Rectal smooth muscle tissue (tissue), 1 donor: ENCODE data around the gene RAB3C.

Source experiments
- H3K27ac ChIP-seq: one replicate; pipeline ENCODE4 v1.7.0; 2013; ENCODE audit warnings: low read depth, low read length, inconsistent platforms
- H3K27me3 ChIP-seq: one replicate; pipeline ENCODE4 v1.7.0; 2013; ENCODE audit warnings: low read length; ENCODE audit not compliant: control insufficient read depth, insufficient read depth
- H3K36me3 ChIP-seq: one replicate; pipeline ENCODE4 v1.7.0; 2013; ENCODE audit warnings: low read length; ENCODE audit not compliant: control insufficient read depth, insufficient read depth
- H3K4me1 ChIP-seq: one replicate; pipeline ENCODE4 v1.7.0; 2013; ENCODE audit warnings: low read length; ENCODE audit not compliant: control insufficient read depth, insufficient read depth
- H3K4me3 ChIP-seq: one replicate; pipeline ENCODE4 v1.7.0; 2013; ENCODE audit warnings: low read length
- H3K9ac ChIP-seq: one replicate; pipeline ENCODE4 v1.7.0; 2013; ENCODE audit warnings: low read length

The RAB3C gene

GRCh38 chr5:58797021-58797420 lies 214.1 kb downstream of the RAB3C start:
- Histone ChIP-seq H3K27me3 (no peaks in the 10 kb centered on the region), H3K4me3 (no peak overlapping the region), H3K36me3 (no peaks in the 10 kb centered on the region), H3K27ac (no peak overlapping the region), H3K9ac (no peak overlapping the region), H3K4me1 (no peaks in the 10 kb centered on the region)

- Histone ChIP-seq H3K4me1 (no peaks in the 10 kb centered on the region), H3K4me3 (no peak overlapping the region), H3K27ac (no peak overlapping the region), H3K9ac (no peak overlapping the region), H3K36me3 (no peaks in the 10 kb centered on the region), H3K27me3 (no peaks in the 10 kb centered on the region)
Observed at GRCh38 chr5:58800356-58800755, 217.5 kb downstream of the RAB3C start.

GRCh38 chr5:58800861-58801540 lies 218.1 kb downstream of the RAB3C start:
- Histone ChIP-seq H3K9ac (no peak overlapping the region), H3K27me3 (no peaks in the 10 kb centered on the region), H3K36me3 (no peaks in the 10 kb centered on the region), H3K27ac (no peak overlapping the region), H3K4me1 (no peaks in the 10 kb centered on the region), H3K4me3 (no peak overlapping the region)

GRCh38 chr5:58803056-58803455 lies 220.2 kb downstream of the RAB3C start:
- H3K4me1 ChIP-seq = no peaks in the 10 kb centered on the region
- H3K9ac ChIP-seq = no peak overlapping the region
- no peaks in the 10 kb centered on the region for H3K36me3 ChIP-seq
- H3K4me3 ChIP-seq = no peak overlapping the region
- no peak overlapping the region for H3K27ac ChIP-seq
- H3K27me3 ChIP-seq = no peaks in the 10 kb centered on the region

GRCh38 chr5:58804291-58804690 lies 221.4 kb downstream of the RAB3C start:
- no peak overlapping the region for H3K27ac ChIP-seq
- no peaks in the 10 kb centered on the region for H3K4me1 ChIP-seq
- no peaks in the 10 kb centered on the region for H3K27me3 ChIP-seq
- H3K9ac ChIP-seq = no peak overlapping the region
- no peak overlapping the region for H3K4me3 ChIP-seq
- H3K36me3 ChIP-seq = no peaks in the 10 kb centered on the region

GRCh38 chr5:58810086-58810485 lies 227.2 kb downstream of the RAB3C start:
- H3K4me3 ChIP-seq = no peak overlapping the region
- no peaks in the 10 kb centered on the region for H3K27me3 ChIP-seq
- H3K27ac ChIP-seq = no peak overlapping the region
- no peaks in the 10 kb centered on the region for H3K4me1 ChIP-seq
- no peak overlapping the region for H3K9ac ChIP-seq
- no peaks in the 10 kb centered on the region for H3K36me3 ChIP-seq

- Histone ChIP-seq H3K9ac (no peak overlapping the region), H3K27ac (no peak overlapping the region), H3K4me3 (no peak overlapping the region), H3K36me3 (no peaks in the 10 kb centered on the region), H3K27me3 (no peaks in the 10 kb centered on the region), H3K4me1 (no peaks in the 10 kb centered on the region)
Observed at GRCh38 chr5:58813855-58814254, 231.0 kb downstream of the RAB3C start.

- Histone ChIP-seq H3K4me1 (no peaks in the 10 kb centered on the region), H3K9ac (no peak overlapping the region), H3K27me3 (no peaks in the 10 kb centered on the region), H3K4me3 (no peak overlapping the region), H3K27ac (no peak overlapping the region), H3K36me3 (no peaks in the 10 kb centered on the region)
Observed at GRCh38 chr5:58816181-58816731, 233.4 kb downstream of the RAB3C start.

GRCh38 chr5:58818465-58818864 lies 235.6 kb downstream of the RAB3C start:
- Histone ChIP-seq H3K27me3 (no peaks in the 10 kb centered on the region), H3K4me1 (no peaks in the 10 kb centered on the region), H3K4me3 (no peak overlapping the region), H3K36me3 (no peaks in the 10 kb centered on the region), H3K9ac (no peak overlapping the region), H3K27ac (no peak overlapping the region)

- Histone ChIP-seq H3K4me3 (no peak overlapping the region), H3K27ac (no peak overlapping the region), H3K36me3 (no peaks in the 10 kb centered on the region), H3K9ac (no peak overlapping the region), H3K27me3 (no peaks in the 10 kb centered on the region), H3K4me1 (no peaks in the 10 kb centered on the region)
Observed at GRCh38 chr5:58825441-58825840, 242.6 kb downstream of the RAB3C start.

GRCh38 chr5:58825899-58826298 lies 243.0 kb downstream of the RAB3C start:
- no peak overlapping the region for H3K4me3 ChIP-seq
- no peaks in the 10 kb centered on the region for H3K4me1 ChIP-seq
- H3K36me3 ChIP-seq = no peaks in the 10 kb centered on the region
- no peak overlapping the region for H3K27ac ChIP-seq
- no peak overlapping the region for H3K9ac ChIP-seq
- H3K27me3 ChIP-seq = no peaks in the 10 kb centered on the region

GRCh38 chr5:58827463-58827862 lies 244.6 kb downstream of the RAB3C start:
- Histone ChIP-seq H3K27me3 (no peaks in the 10 kb centered on the region), H3K4me3 (no peak overlapping the region), H3K9ac (no peak overlapping the region), H3K36me3 (no peaks in the 10 kb centered on the region), H3K27ac (no peak overlapping the region), H3K4me1 (no peaks in the 10 kb centered on the region)

GRCh38 chr5:58828258-58828657 lies 245.4 kb downstream of the RAB3C start:
- no peak overlapping the region for H3K4me3 ChIP-seq
- no peaks in the 10 kb centered on the region for H3K4me1 ChIP-seq
- H3K9ac ChIP-seq = no peak overlapping the region
- no peak overlapping the region for H3K27ac ChIP-seq
- H3K27me3 ChIP-seq = no peaks in the 10 kb centered on the region
- H3K36me3 ChIP-seq = no peaks in the 10 kb centered on the region
